ENCODE data around the gene RAB19. TPM values are rescaled to one million over a fixed set of nuclear protein-coding genes. Genes with fewer than 3 reads are reported as not detected.

RAB19 gene
- total and polyA plus RNA-seq, 9 of the 15 experiments (the other 6 are each of a cell fraction or from before 2014, with no cell fraction given) = not detected

DNA sequence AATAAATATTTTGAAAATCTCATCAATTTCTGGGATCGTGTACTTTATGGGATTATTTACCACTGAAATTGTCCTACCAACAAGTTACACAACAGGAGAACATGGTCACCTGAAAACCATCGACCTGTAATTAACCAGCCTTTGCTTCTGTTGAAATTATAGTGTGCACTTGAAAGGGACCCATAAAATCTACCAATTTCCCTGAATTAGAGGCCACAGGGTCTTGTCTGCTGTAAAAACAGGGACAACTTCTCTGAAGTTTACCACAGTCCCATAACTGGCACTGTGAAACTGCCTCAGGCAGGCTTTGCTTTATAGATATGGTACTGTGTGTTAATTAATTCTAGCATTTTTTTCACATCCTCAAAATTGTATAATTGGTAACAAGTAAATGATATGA lies 37.7 kb downstream of the RAB19 start (continued):
- TF ChIP-seq CTCFL (IDR thresholded peaks at IDR 0.05; ENCODE audit: borderline replicate concordance, insufficient read depth, low read depth, low read length, poor library complexity, severe bottlenecking) = no peak
- no peak for TF ChIP-seq ZNF398 (CRISPR knock-in tag; IDR thresholded peaks at IDR 0.05)
- TF ChIP-seq SMARCC2 (IDR thresholded peaks at IDR 0.05; ENCODE audit: low read depth) = no peak
- no peak for TF ChIP-seq HMG20B (CRISPR knock-in tag; IDR thresholded peaks at IDR 0.05)
- no peak for TF ChIP-seq ZEB2 (IDR thresholded peaks at IDR 0.05)
- no peak for TF ChIP-seq ZNF407 (IDR thresholded peaks at IDR 0.05; ENCODE audit: low read depth)
- TF ChIP-seq, protein P1, sequence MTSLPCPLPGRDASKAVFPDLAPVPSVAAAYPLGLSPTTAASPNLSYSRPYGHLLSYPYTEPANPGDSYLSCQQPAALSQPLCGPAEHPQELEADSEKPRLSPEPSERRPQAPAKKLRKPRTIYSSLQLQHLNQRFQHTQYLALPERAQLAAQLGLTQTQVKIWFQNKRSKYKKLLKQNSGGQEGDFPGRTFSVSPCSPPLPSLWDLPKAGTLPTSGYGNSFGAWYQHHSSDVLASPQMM (CRISPR knock-in tag; IDR thresholded peaks at IDR 0.05) = no peak
- TF ChIP-seq ZNF354B (CRISPR knock-in tag; IDR thresholded peaks at IDR 0.05) = no peak
